WTC11 (cell line): ENCODE results near the gene OR2V2.
"Not testable (repeated sequence)": the region's sequence is repeated elsewhere in the genome, so short reads cannot be mapped to it uniquely, and the experiment has no call there.

ENCODE experiments used
- JUN ChIP-seq: sonication (generic); formaldehyde crosslinking; IDR thresholded peaks from 2 replicates; pipeline ENCODE4 v1.8.0; 2023; ENCODE audit warnings: mild to moderate bottlenecking, missing genetic modification reagents
- KAT7 ChIP-seq: sonication (generic); formaldehyde crosslinking; IDR thresholded peaks from 2 replicates; pipeline ENCODE4 v1.8.1; 2023; ENCODE audit warnings: missing genetic modification reagents, mild to moderate bottlenecking, borderline replicate concordance
- TEAD1 ChIP-seq: sonication (generic); formaldehyde crosslinking; IDR thresholded peaks from 2 replicates; pipeline ENCODE4 v1.8.0; 2022; ENCODE audit warnings: mild to moderate bottlenecking, missing genetic modification reagents
- ZNF138 ChIP-seq: sonication (generic); formaldehyde crosslinking; conservative IDR thresholded peaks from 2 replicates; pipeline ENCODE4 v1.8.1; 2022; ENCODE audit warnings: mild to moderate bottlenecking, moderate library complexity, missing genetic modification reagents
- ZNF232 ChIP-seq: sonication (generic); formaldehyde crosslinking; IDR thresholded peaks from 2 replicates; pipeline ENCODE4 v1.8.0; 2022; ENCODE audit warnings: mild to moderate bottlenecking, missing genetic modification reagents
- TF ChIP-seq, protein P1 (sequence below): fragments of 200-600 bp; IDR thresholded peaks from 2 replicates; pipeline ENCODE4 v1.8.0; 2022; ENCODE audit warnings: antibody characterized with exemption
- TF ChIP-seq, protein P2 (sequence below): sonication (generic); formaldehyde crosslinking; IDR thresholded peaks from 2 replicates; pipeline ENCODE4 v1.8.1; 2022; ENCODE audit warnings: low read depth, missing genetic modification reagents, borderline replicate concordance
- TF ChIP-seq, protein P3 (sequence below): sonication (generic); formaldehyde crosslinking; IDR thresholded peaks from 2 replicates; pipeline ENCODE4 v1.8.1; 2023; ENCODE audit warnings: mild to moderate bottlenecking, missing genetic modification reagents, borderline replicate concordance
- TF ChIP-seq, protein P4 (sequence below): sonication (generic); formaldehyde crosslinking; IDR thresholded peaks from 2 replicates; pipeline ENCODE4 v1.8.0; 2022; ENCODE audit warnings: mild to moderate bottlenecking, missing genetic modification reagents
- TF ChIP-seq, protein P5 (sequence below): sonication (generic); formaldehyde crosslinking; IDR thresholded peaks from 2 replicates; pipeline ENCODE4 v1.8.1; 2022; ENCODE audit warnings: mild to moderate bottlenecking, moderate library complexity, missing genetic modification reagents

DNA sequence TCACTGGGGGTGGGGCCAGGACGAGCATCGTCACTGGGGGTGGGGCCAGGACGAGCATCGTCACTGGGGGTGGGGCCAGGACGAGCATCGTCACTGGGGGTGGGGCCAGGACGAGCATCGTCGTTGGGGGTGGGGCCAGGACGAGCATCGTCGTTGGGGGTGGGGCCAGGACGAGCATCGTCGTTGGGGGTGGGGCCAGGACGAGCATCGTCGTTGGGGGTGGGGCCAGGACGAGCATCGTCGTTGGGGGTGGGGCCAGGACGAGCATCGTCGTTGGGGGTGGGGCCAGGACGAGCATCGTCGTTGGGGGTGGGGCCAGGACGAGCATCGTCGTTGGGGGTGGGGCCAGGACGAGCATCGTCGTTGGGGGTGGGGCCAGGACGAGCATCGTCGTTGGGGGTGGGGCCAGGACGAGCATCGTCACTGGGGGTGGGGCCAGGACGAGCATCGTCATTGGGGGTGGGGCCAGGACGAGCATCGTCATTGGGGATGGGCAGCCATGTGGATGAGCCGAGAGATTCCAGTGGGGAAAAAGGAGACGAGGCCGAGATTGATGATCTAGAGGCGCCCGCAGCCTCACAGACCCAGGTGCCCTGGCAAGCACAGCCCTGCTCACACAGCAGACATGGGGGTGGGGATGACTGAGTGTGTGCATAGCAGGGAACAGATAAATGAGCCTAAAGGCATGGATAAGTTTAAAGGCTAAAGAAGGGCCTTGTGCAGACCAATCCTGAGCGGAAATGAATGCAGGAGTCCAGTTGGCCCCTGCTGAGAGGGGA lies 13.6 kb downstream of the OR2V2 start:
- TF ChIP-seq, protein P1, sequence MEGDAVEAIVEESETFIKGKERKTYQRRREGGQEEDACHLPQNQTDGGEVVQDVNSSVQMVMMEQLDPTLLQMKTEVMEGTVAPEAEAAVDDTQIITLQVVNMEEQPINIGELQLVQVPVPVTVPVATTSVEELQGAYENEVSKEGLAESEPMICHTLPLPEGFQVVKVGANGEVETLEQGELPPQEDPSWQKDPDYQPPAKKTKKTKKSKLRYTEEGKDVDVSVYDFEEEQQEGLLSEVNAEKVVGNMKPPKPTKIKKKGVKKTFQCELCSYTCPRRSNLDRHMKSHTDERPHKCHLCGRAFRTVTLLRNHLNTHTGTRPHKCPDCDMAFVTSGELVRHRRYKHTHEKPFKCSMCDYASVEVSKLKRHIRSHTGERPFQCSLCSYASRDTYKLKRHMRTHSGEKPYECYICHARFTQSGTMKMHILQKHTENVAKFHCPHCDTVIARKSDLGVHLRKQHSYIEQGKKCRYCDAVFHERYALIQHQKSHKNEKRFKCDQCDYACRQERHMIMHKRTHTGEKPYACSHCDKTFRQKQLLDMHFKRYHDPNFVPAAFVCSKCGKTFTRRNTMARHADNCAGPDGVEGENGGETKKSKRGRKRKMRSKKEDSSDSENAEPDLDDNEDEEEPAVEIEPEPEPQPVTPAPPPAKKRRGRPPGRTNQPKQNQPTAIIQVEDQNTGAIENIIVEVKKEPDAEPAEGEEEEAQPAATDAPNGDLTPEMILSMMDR: not testable (repeated sequence)
- TF ChIP-seq KAT7 (CRISPR knock-in tag); ZNF232 (CRISPR knock-in tag); ZNF138; JUN: not testable (repeated sequence)
- TF ChIP-seq, protein P2, sequence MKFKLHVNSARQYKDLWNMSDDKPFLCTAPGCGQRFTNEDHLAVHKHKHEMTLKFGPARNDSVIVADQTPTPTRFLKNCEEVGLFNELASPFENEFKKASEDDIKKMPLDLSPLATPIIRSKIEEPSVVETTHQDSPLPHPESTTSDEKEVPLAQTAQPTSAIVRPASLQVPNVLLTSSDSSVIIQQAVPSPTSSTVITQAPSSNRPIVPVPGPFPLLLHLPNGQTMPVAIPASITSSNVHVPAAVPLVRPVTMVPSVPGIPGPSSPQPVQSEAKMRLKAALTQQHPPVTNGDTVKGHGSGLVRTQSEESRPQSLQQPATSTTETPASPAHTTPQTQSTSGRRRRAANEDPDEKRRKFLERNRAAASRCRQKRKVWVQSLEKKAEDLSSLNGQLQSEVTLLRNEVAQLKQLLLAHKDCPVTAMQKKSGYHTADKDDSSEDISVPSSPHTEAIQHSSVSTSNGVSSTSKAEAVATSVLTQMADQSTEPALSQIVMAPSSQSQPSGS: not testable (repeated sequence)
- TF ChIP-seq, protein P3, sequence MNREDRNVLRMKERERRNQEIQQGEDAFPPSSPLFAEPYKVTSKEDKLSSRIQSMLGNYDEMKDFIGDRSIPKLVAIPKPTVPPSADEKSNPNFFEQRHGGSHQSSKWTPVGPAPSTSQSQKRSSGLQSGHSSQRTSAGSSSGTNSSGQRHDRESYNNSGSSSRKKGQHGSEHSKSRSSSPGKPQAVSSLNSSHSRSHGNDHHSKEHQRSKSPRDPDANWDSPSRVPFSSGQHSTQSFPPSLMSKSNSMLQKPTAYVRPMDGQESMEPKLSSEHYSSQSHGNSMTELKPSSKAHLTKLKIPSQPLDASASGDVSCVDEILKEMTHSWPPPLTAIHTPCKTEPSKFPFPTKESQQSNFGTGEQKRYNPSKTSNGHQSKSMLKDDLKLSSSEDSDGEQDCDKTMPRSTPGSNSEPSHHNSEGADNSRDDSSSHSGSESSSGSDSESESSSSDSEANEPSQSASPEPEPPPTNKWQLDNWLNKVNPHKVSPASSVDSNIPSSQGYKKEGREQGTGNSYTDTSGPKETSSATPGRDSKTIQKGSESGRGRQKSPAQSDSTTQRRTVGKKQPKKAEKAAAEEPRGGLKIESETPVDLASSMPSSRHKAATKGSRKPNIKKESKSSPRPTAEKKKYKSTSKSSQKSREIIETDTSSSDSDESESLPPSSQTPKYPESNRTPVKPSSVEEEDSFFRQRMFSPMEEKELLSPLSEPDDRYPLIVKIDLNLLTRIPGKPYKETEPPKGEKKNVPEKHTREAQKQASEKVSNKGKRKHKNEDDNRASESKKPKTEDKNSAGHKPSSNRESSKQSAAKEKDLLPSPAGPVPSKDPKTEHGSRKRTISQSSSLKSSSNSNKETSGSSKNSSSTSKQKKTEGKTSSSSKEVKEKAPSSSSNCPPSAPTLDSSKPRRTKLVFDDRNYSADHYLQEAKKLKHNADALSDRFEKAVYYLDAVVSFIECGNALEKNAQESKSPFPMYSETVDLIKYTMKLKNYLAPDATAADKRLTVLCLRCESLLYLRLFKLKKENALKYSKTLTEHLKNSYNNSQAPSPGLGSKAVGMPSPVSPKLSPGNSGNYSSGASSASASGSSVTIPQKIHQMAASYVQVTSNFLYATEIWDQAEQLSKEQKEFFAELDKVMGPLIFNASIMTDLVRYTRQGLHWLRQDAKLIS (CRISPR knock-in tag): not testable (repeated sequence)
- TF ChIP-seq, protein P4, sequence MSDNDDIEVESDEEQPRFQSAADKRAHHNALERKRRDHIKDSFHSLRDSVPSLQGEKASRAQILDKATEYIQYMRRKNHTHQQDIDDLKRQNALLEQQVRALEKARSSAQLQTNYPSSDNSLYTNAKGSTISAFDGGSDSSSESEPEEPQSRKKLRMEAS (CRISPR knock-in tag): peak; percentile 86; the same call in 1 of the 2 replicates
- TF ChIP-seq, protein P5, sequence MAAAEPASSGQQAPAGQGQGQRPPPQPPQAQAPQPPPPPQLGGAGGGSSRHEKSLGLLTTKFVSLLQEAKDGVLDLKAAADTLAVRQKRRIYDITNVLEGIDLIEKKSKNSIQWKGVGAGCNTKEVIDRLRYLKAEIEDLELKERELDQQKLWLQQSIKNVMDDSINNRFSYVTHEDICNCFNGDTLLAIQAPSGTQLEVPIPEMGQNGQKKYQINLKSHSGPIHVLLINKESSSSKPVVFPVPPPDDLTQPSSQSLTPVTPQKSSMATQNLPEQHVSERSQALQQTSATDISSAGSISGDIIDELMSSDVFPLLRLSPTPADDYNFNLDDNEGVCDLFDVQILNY (CRISPR knock-in tag): not testable (repeated sequence)
- 0 out of 2 replicates have a peak, but pooled peaks have one; percentile 56 for TF ChIP-seq TEAD1
